Measurements from ENCODE around the gene ANKRD34C.
"Not testable (repeated sequence)": the region's sequence is repeated elsewhere in the genome, so short reads cannot be mapped to it uniquely, and the experiment has no call there.

Gene ANKRD34C

DNA sequence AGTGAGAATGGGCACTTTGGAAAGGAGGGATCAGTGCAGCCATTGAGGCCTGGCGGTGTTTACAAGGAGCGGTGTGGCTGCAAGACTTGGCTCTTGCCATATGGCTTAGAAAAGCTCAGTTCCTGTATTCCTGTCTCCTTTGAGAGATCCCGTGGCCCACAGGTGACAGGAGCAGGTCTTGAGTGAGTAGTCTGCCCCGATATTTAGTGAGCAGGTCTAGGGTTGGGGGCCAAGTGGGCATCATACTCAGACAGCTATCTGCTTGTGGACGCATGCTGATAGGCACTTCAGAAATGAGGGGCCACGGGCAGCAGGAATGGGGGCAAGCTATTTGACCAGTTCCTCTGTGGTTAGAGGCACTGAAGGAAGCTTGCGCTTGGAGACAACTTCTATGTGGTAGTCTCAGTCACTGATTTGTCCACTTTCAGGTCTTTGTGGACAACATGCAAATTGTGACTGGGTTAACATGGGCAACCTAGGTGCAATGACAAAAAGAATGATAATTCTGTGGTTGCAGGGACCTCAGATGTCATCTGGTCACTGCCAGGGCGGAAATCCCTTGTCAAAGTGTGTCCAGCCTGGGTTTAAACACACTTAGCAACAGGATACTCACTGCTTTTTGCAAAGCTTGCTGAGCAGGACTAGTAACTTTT is 29.5 kb downstream of the ANKRD34C start:
- no peak for DNase-seq

DNA sequence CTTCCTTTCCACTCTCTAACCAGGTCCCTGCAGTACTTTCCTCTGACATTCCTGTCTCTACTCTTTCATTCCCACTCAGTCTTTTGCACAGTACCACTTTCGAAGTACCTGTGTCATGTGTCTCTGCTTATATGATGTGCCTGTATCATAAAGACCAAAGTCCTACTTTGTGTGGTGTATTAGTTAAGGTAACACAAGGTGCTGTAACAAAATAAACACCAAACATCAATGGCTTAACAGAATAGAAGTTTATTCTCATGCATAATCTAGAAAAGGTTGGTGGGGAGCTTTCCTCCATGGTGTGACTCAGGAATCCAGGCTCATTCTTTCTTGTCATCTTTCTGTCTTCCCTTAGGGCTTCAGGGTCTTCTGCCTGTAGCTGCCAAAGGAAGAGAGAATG is 31.7 kb downstream of the ANKRD34C start:
- no peak for DNase-seq

DNA sequence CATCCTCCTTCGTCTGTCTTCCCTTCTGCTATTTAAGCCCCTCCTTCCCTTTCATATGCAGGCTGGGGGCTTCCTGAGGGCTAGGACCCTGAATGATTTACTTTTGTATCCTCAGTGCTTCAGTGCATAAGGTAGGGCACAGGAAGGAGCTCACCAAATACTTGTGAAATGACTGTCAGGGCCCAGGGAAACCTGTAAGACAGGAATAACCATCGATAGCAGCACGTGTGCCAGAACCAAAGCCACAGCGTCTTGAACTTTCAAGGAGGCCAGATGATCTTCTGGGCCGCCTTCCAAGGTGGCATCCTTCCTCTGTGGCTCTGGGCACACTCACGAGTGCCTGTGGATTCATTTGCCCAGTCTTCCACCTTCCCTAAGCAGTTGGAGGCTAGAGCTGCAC is 32.3 kb downstream of the ANKRD34C start:
- no peak for DNase-seq

DNA sequence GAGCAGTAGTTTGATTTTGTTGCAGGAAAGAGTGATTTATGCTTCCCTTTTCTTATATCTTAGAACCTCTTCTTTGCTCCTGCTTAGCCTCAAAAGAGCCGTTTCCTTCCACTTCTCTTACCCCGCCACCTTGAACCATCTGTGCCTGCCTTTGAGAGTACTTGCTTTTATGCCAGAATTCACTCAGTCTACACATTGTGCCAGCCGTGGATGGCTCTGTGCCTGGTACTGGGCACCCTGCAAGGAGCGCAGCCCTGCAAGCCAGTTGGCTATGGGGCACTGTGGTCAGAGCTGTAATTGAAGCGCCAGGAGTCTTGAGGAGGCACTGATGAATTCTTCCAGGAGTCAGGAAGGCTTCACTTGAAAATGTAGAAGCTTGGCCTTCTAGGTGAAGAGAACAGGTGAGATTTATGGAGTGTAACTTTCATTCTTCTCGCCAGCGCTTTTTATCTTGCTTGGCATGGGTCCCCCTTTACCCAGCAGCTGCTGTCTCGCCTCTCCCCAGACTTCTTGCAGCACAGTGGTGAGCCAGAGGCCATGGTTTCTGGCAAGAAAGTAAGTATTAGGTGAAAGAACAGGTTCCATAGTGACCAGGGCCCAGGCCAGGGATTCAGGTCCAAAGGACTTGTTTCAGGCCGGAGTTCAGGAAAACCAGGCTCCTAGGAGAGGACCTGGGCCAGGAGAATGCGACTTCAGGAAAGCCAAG is 33.3 kb downstream of the ANKRD34C start:
- DNase-seq, result no peak

DNA sequence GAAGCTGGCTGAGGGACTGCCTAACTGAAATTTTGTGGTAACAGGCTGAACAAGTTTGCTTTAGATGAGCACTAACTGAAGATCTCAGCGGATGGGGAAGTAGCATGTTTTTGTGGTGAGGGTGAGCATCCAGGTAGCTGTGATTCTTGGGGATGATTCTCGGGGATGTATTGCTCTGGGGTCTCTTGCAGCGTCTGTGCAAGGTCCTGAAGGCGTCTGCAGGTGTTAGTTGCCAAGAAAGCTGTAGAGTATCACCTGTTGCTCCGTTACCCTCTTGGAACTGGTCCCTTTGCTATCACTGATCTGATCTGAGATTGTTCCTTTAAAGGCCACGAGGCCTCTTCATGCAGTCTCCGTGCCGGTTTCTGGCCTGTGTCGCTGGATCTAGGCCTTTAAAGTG is 34.3 kb downstream of the ANKRD34C start:
- DNase-seq, result no peak

DNA sequence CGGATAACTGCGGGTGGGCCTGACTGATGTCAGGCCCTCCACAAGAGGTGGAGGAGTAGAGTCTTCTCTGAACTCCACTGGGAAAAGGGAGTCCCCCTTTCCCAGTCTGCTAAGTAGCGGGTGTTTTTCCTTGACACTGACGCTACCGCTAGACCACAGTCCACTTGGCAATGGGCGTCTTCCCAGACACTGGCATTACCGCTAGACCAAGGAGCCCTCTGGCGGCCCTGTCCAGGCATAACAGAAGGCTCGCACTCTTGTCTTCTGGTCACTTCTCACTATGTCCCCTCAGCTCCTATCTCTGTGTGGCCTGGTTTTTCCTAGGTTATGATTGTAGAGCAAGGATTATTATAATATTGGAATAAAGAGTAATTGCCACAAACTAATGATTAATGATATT is 37.5 kb downstream of the ANKRD34C start:
- DNase-seq, result not testable (repeated sequence)

DNA sequence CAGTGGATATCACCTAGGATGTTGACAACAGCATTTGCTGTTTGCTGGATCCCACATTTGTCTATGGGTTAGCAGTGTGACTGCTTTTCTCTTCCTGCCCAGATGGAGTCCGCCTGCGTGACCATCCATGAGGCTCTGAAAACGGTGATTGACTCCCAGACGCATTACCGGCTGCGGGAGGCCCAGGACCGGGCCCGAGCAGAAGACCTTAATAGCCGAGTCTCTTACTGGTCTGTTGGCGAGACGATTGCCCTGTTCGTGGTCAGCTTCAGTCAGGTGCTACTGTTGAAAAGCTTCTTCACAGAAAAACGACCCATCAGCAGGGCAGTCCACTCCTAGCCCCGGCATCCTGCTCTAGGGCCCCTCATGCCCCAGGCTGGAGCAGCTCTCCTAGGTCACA is 39.4 kb downstream of the ANKRD34C start:
- no peak for DNase-seq

DNA sequence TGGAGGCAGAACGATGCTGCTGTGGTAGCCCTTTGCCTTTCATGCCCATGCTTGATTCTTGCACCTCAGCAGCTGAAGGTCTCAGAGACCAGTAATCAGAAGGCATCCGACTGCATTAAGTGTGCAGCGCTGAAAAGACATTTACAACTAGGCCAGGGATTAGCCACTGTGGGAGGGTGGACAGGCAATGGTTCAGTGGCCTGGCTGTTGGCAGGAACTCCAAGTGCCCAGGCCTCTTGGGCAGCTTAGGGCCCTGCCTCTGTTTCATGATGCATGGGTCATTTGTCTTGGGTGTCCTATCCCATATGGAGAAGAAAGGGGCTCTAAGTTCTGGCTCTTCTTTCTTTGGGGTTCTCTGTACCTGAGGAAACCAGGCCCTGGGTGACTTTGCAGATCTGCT is 39.8 kb downstream of the ANKRD34C start:
- no peak for DNase-seq

DNA sequence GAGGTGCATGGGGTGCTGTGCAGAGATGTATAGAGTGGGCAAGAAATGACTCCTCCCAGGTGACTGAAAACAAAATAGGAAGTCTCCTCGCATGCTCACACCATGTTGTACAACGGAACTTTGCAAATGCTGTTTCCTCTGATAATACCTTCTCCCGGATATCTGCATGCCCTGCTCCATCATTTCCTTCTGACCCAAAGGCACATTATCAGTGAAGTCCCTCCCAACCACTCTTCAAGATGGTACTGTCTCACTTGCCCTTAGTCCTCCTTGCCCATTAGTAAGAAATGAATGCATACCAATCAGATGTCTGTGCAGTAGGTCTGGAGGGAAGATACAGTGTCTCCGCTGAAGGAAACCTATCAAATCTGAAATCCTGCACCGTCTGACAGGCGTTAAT is 40.4 kb downstream of the ANKRD34C start:
- DNase-seq, result no peak

DNA sequence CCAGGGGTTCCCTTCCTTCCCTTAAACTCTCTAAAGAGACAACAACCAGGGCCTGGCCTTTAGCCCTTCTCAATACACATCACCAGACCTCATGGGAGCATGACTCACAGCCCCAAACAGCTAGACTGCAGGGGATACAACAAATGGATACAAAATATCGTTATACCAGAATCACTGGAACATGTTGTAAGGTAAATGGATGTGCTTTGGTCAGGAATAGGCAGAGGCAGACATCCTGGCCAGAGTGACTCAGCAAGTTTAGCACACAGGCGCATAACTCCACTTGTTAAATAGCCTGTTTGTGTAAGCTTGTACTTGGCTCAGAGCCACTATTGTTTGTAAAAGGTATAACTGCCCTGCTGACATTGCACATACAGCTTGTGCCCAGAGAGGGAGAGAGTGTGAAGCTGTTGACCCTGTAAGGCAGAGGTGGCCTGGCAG is 46.7 kb downstream of the ANKRD34C start:
- no peak for DNase-seq
